ENCODE results near the gene PCDH10.

DNA sequence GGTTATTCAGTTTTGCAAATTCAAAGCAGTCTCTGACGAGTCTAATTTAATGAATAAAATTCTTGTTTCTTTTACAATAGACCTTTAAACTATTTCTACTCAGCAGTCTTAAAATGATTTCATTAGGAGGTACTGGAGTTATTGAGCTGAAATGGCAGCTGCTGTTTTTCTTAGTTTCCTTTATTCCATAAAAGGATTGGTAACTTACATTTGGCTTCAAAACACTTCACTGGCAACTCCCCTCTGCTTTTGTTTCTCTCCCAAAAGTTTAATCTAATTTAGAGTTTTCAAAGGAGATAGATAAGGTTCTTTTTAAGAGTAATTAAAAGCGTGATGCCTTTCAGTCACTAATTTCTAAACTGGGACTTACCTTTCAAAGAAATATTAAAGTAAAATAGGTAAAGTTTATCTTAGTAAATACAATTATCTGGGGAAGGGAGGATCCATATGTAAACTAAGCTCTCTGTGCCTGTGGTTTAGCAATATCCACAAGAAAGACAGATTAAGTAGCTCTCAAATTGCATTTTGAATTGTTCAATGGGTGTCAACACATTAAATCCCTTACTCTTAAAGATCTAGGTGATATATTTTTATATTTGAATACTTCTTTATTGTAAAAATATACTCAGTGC, 17.1 kb upstream of the PCDH10 start:
- no peak for TF ChIP-seq POLR2A (IDR thresholded peaks at IDR 0.05)
- TF ChIP-seq, protein P1, sequence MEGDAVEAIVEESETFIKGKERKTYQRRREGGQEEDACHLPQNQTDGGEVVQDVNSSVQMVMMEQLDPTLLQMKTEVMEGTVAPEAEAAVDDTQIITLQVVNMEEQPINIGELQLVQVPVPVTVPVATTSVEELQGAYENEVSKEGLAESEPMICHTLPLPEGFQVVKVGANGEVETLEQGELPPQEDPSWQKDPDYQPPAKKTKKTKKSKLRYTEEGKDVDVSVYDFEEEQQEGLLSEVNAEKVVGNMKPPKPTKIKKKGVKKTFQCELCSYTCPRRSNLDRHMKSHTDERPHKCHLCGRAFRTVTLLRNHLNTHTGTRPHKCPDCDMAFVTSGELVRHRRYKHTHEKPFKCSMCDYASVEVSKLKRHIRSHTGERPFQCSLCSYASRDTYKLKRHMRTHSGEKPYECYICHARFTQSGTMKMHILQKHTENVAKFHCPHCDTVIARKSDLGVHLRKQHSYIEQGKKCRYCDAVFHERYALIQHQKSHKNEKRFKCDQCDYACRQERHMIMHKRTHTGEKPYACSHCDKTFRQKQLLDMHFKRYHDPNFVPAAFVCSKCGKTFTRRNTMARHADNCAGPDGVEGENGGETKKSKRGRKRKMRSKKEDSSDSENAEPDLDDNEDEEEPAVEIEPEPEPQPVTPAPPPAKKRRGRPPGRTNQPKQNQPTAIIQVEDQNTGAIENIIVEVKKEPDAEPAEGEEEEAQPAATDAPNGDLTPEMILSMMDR (IDR thresholded peaks at IDR 0.05) = no peak
- TF ChIP-seq EP300 (IDR thresholded peaks at IDR 0.05) = no peak
- no peak for TF ChIP-seq POLR2AphosphoS5 (IDR thresholded peaks at IDR 0.05)
